HepG2 (cell line): ENCODE measurements around the gene RPL35.

Experiments used
- ARHGAP35 ChIP-seq: sonication (generic); formaldehyde crosslinking; IDR thresholded peaks from 2 replicates; pipeline ENCODE4 v1.9.0; 2022; ENCODE audit warnings: mild to moderate bottlenecking, inconsistent platforms, moderate library complexity, missing genetic modification reagents, borderline replicate concordance
- ATF7 ChIP-seq, 2 experiments: fragments of 450-650 bp in 1 of 2; sonication (generic) in 1 of 2; formaldehyde crosslinking in 1 of 2; IDR thresholded peaks; 2 replicates each; pipeline versions ENCODE4 v1.4.0 to v1.6.1; 2016 to 2020; ENCODE audit warnings: antibody characterized with exemption in 1 of 2, mild to moderate bottlenecking in 1 of 2, missing genetic modification reagents in 1 of 2
- ATM ChIP-seq: fragments of 450-650 bp; IDR thresholded peaks from 2 replicates; pipeline ENCODE4 v1.7.1; 2017; ENCODE audit warnings: mild to moderate bottlenecking, borderline replicate concordance
- CTCF ChIP-seq: sonication (generic); formaldehyde crosslinking; IDR thresholded peaks from 2 replicates; pipeline ENCODE4 v1.5.0; 2020; ENCODE audit warnings: mild to moderate bottlenecking, missing genetic modification reagents, moderate library complexity
- FOSL2 ChIP-seq: sonication (generic); formaldehyde crosslinking; IDR thresholded peaks from 2 replicates; pipeline ENCODE4 v1.4.0; 2020; ENCODE audit warnings: missing genetic modification reagents
- GLI4 ChIP-seq: sonication (generic); formaldehyde crosslinking; IDR thresholded peaks from 2 replicates; pipeline ENCODE4 v1.5.1; 2020; ENCODE audit warnings: missing genetic modification reagents, mild to moderate bottlenecking, moderate library complexity, borderline replicate concordance
- NONO ChIP-seq, 2 experiments: fragments of 450-650 bp in 1 of 2; sonication (generic) in 1 of 2; formaldehyde crosslinking in 1 of 2; IDR thresholded peaks in 1 of 2; conservative IDR thresholded peaks in 1 of 2; 2 replicates each; pipeline versions ENCODE4 v1.6.1 to v1.8.0; 2017 to 2022; ENCODE audit warnings: mild to moderate bottlenecking in 1 of 2, missing genetic modification reagents in 1 of 2, moderate library complexity in 1 of 2
- RELA ChIP-seq: sonication (generic); formaldehyde crosslinking; IDR thresholded peaks from 2 replicates; pipeline ENCODE4 v1.4.0; 2020; ENCODE audit warnings: missing genetic modification reagents
- ZNF780A ChIP-seq: sonication (generic); formaldehyde crosslinking; IDR thresholded peaks from 2 replicates; pipeline ENCODE4 v1.8.0; 2022; ENCODE audit warnings: mild to moderate bottlenecking, missing genetic modification reagents, moderate library complexity
- ZSCAN29 ChIP-seq: sonication (generic); formaldehyde crosslinking; conservative IDR thresholded peaks from 2 replicates; pipeline ENCODE4 v1.4.0; 2020; ENCODE audit warnings: mild to moderate bottlenecking, missing genetic modification reagents

GRCh38 chr9:124810663-124811355 lies 50.9 kb downstream of the RPL35 start:
- no peak for TF ChIP-seq ARHGAP35 (CRISPR knock-in tag)
- no peak for TF ChIP-seq NONO (IDR thresholded peaks at IDR 0.05)
- TF ChIP-seq NONO (CRISPR knock-in tag; conservative IDR thresholded peaks at IDR 0.05) = no peak
- no peak for TF ChIP-seq ATM
- no peak for TF ChIP-seq RELA (CRISPR knock-in tag)
- TF ChIP-seq ZNF780A = no peak
- peak; percentile 46 for TF ChIP-seq CTCF (CRISPR knock-in tag)
- no peak for TF ChIP-seq GLI4
- TF ChIP-seq ATF7 (IDR thresholded peaks at IDR 0.05) = no peak
- TF ChIP-seq ATF7 (CRISPR knock-in tag; IDR thresholded peaks at IDR 0.05) = no peak
- peak; percentile 40; the same call in 1 of the 2 replicates for TF ChIP-seq FOSL2 (CRISPR knock-in tag)
- no peak for TF ChIP-seq ZSCAN29 (CRISPR knock-in tag)
